HTERT RPE-1 (cell line): ENCODE results near the gene LARP4B.

Experiments
- in situ Hi-C: fragments of 300-500 bp; cut with MboI; formaldehyde crosslinking; loops from 4 replicates; pipeline ENCODE4 v1.14.3; 2020; ENCODE audit warnings: low sequenced_read_pairs

Gene LARP4B

DNA sequence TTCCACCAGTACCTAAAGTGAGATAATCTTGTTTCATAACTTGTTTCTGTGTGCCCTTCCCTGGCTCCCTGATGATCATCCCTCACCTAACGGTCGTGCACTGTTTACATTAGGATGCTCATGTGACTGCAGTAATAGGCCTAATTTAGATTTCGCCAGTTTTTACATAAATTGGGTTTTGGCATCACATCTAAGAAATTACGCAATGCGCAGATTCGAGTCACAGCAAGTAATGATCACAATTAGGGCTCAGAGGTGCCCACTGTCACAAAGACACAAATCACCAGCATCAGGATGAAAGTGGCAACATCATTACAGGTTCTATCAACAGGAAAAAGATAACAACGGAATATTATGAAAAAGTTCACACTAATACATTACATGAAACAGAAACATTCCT is 94.7 kb downstream of the LARP4B start:
- in situ Hi-C loops: no loop called here

DNA sequence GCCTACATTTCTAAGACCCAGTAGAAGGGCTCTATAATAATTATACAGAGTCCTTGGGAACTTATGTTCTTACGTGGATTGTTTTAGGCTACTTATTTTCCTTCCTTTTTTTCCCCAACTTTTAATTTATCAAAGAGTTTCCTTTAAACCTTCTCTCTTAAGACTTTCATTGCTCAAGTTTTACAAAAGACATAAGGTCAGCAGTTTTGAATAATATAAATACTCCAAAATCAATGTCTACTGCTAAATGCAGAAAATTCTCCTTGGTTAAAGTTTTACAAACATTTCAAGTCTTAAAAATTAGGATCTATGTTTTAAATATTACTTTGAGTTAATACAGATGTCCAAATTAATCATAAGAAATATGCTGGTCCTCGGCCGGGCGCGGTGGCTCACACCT is 97.0 kb downstream of the LARP4B start:
- in situ Hi-C loops: no loop called here

DNA sequence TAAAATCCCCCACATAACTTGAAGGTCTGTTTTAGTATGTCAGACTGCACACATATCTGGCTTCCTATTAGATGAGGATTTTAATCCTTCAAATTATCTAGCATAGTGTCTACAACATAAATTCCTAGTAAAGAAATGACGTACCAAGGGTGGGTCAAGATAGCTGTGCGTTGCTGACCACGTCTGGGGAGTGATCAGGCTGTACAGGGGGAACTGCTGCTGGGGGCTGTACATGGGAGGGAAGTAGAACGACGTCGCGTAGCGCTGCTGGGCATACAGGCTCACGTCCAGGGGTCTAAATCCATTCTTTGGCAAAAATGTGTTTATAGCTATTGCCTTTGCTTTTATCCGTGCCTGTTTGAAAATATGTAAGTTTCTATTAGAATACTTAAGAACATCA is 102.3 kb downstream of the LARP4B start:
- in situ Hi-C loops: no loop called here

DNA sequence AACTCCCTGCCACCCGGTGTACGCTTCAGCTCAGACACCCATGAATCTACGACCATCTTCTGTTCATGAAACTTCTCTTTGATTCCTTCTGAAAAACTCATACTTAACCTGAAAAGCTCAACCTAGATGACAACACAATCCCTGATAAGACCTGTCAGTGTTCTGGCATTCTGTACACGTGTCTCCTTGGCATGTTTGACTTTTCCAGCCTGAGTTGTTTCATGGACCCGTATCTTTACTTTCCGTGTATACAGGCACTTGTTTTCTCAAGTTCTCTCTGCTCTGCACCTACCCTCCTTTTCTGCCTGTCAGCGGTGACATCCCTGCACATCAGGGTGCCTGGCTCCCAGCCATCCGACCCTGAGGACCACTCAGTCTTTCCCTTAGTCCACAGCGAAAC is 103.3 kb downstream of the LARP4B start:
- in situ Hi-C loops: no loop called here

DNA sequence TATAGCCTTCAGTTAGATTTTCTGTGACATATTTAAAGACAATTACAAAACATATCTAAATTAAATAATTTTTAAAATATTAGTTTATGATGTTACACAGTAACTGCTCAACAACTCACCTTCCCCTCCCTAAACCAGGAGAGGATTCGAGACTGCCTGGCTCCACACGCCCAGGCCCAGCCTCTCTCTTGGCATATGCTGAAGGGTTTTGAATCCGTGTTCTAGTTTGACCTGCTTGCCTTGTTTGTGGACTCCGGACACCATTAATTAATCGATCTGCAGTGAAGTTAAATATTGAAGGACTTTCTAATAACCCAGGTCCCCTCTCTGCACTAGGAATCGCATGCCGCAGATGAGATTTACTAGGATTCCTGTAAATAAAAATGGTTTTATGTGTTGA is 106.6 kb downstream of the LARP4B start:
- in situ Hi-C loops: no loop called here

DNA sequence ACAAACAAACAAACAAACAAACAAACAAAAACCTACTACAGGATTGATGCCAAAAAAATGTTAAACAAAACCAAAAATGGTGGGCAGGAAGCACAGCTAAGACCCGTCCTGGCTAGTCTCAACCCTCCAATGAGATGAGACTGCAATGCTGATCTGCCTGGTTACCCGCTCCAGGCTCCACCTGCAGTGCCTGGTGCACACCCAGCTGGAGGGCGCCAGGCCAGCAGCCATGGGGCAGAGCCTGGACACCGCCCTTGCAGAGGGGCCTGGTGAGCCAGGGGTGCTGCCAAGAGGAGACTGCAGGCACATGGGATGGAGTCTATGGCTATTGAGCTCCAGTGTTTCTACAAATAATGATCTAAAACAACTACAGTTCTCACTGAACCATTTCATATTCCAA is 107.0 kb downstream of the LARP4B start:
- in situ Hi-C loops: no loop called here

DNA sequence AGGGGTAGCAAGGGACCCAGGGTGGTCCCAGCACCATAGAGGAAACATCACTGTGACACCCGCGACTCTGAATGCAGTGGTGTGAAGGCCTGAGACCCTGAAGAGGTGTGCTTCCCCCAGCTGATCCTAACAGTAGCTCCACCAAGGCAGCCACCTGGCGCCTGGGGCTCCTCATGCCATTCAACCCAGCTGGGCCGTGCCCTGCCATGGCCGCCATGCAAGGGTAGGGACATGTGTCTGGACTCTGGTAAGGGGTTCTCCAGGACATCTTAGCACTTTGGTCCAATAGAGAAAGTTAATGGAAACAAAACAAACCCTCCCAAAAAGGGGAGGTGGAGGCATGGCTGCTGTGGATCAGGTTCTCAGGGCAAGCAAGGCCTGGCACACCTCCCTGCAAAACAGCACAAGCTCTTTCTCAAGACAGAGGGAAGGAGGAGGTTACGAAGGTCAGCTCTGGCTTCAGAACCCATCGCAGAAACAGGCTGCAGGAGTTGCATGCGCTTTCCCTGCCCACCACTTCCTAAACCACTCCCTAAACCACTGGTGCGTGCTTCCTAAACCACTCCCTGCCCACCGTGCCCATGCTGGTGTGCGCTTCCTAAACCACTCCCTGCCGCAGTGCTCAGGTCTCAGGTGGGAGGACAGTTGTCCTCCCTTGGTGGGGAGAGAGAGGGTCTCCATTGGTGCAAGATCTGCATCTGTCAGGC is 108.7 kb downstream of the LARP4B start:
- in situ Hi-C loops: no loop called here

DNA sequence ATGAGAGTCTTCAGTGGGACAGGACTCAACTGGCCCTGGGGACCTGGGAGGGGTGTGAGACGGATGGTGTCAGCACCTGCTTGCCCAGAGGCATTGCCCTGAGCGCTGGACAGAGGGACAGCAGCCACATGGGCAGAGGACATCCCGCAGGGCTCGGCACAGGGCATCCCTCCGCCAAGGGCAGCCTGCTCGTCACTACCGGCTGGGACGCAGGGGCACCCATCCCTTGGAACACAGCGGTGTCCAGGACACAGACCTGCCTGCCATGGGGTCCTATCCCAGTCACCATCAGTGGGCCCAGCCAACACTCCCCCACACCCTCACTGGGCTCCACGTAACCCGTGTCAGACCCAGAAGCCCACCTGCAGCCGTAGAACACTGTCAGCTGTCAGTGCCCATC is 109.3 kb downstream of the LARP4B start:
- in situ Hi-C loops: no loop called here

DNA sequence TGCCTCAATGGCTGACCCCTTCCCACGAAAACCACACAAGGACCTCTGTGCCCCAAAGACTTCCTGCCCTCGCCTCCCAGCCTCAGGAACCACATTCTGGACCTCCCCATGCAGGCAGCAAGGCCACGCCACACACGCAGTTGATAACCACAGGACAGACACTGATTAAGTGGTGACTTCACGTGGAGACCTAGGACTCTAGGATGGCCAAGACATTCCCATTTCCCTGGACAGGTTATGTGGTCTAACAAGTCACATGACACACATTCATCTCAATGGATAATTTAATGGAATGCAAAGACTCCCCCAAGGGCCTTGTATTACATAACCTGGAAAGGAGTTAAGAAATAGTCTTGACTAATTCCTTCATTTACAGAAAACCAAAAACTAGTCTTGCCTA is 110.2 kb downstream of the LARP4B start:
- in situ Hi-C loops: no loop called here

DNA sequence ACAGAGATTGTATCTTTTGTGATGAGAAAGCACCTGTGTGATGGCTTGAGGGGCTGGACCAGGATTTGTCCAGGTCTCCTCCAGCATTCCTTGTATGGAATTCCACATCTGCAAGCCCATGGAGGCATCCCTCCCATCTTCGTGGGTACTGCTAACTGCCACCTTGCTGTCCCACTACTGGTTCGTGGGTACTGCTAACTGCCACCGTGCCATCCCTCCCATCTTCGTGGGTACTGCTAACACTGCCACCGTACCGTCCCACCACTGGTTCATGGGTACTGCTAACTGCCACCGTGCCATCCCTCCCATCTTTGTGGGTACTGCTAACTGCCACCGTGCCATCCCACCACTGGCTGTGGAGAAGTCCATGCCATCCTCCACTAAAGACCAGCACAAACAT is 111.7 kb downstream of the LARP4B start:
- in situ Hi-C loops: no loop called here

DNA sequence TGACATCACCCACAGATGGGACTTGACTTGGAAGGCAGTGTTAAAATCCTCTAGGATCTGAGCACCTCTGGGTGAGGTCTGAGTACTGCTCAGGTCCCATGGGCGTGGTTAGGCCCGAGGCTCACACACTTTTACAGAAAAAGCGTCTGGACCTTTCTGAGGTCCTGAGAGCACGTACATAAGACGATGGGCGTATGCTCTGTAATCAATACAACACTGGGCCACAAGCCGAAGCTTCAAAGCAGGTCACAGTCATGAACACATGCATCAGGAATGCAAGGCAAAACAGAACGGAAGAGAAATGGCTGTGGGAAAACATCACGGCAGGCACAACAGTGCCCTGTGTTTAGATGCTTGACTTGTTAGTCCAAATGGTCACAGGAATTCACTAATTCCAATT is 112.2 kb downstream of the LARP4B start:
- in situ Hi-C loops: no loop called here

DNA sequence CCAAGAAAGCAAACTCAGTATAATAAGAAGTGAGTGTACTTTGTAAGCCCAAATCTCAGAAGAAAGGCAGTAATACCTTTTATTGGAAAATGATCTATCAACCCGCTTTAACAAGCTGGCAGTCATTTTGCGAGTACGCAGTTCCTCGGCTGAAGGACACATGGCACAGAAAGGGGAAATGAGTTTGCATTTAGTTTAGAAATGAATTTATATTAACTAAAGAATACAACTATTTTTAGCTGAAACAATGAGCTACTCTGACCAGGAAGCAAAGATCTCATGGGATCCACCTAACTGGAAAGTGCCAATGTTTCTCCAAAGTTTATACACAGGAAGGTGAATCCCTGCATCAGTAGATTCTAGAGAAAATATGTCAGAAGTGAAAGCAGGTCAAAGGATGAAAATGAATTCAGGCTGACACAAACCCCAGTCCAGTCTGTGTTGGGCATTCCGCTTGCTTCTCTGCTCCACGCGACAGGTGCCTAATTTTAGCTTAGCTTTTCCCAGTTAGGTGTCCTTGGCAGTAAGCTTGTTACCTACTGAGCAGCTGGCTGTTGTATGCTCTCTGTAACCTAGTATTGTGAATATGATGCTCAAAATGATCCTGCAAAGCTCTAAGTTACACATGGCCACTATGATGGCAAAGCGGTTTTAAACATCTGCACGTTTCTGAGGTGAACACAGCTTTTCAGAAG is 112.8 kb downstream of the LARP4B start:
- in situ Hi-C loops: no loop called here

DNA sequence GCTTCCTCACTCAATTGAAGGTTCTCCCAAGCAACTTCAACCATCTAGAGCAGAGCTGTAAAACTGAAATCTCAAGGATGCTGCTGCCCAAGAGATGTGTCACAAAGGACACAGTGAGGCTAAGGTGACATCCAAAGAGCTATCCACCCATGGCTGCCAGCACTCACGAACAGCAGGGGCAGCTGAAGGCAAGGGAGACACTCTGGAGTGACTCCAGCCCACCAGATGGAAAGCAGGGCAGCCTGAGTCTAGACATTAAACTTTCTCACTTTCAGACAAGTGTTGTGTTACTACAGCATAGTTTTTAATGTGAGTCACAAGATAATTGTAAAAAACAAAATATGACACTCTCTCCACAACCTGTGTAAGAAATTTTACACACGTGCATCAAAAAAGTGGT is 113.5 kb downstream of the LARP4B start:
- in situ Hi-C loops: no loop called here

DNA sequence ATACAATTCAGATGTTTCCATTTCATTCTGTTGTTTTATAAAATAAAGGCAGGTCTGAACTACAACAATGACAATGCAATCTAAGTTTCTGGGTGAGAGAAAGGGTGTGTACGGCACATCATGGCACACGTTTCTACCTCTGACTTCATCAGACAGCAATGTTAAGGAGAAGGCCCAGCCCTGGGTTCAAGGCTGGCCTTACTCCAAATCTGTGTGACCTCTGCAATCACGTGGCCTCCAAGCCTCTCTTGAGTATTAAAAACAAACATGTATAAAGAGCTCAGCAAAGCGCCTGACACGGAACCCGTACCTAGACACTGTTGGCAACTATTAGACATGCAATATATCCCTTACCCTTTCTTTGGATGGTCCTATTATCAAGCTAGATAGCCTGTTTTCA is 114.1 kb downstream of the LARP4B start:
- in situ Hi-C loops: no loop called here

DNA sequence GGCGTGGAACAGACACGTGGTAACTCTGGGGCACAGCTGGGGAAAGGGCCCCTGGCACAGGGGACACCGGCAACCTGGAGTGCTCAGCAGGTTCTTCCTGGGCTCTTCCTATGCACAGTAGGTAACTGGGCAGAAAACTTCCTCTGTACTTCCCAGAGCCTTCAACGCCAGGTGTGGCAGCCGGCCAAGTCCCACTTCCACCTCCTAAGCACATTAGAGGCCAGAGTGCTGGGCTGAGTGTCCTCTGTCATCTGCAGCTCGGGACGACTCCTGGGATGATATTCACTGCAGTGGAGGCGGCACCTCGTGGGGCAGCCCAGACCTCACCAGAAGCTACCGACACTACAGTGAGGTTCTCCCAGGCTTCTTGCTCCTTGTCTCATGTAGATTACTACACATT is 114.5 kb downstream of the LARP4B start:
- in situ Hi-C loops: no loop called here

DNA sequence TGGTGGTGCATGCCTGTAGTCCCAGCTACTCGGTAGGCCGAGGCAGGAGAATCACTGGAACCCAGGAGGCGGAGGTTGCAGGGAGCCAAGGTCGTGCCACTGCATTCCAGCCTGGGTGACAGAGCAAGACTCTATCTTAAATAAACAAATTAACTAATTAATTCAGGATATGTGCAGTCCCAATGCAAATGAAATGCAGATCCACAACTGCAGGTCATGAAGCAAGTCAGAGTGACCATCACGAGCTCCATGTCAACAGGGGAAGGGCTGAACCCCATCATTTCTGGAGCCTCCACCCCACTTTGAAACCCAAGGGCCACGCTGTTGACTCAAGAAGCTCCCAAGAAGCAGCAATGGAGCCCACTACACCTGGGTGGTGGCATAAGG is 115.4 kb downstream of the LARP4B start:
- in situ Hi-C loops: no loop called here

DNA sequence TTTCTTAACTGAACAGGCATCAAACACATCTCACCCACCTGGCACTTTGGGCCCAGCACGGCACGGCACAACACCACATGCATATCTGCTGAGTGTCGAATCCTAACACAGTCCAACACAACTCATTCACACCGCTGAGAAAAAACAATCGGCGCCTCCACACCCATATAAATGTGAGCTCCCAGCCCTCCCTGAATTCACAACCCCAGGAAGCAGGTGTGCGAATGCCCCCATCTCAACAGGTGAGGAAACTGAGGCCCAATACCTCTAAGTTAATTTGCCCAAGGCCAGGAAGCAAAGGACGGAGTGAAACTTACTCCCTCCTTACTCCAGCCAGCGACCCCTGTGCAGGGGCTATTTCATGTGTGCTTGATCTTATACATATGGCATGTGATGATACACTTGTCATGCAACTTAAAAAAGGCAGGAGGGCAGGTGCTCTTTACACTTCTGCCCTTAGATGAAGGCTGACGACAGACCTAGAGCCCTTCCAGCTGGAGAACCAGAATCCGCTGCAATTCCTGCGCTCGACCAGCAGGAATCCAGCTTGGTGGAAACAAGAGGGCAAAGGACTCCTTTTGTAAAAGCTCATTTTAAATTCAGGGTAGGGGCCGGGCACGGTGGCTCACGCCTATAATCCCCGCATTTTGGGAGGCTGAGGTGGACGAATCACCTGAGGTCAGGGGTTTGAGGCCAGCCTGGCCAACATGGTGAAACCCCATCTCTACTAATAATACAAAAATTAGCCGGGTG is 116.0 kb downstream of the LARP4B start:
- in situ Hi-C loops: no loop called here

DNA sequence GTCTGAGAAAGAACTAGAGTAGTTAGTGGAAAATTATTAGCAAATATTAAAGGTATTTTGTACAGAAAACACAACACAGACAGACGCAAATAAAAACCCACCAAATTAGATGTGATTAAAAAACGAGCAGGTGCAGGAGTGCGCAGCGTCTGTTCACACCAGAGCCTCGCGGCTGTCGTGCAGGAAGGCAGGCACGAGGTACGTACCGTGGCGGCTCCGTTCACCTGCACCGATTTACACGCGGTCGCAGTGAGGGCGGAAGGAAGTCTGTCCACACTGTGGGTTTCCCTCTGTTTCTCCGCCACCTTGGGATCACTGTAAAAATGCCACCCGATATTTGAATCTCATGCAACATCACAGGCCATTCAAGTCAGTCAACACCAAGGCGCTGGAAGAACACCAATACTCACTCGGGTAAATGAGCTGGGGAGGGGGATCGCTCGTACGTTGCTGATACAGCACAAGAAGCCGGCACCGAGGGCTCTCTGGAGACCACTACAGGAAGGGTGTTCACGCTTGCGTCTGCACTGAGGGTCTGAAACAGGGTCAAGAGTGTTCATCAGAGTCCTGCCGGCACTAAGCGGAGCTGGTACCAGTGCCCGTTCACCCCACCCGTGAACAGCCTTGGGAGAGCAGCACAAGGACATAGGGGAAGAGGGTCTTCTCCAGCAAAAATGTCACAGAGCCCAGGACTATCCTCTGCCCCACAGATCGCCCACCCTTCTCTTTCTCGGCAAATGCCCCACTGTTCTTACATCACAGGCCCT is 116.8 kb downstream of the LARP4B start:
- in situ Hi-C loops: no loop called here

DNA sequence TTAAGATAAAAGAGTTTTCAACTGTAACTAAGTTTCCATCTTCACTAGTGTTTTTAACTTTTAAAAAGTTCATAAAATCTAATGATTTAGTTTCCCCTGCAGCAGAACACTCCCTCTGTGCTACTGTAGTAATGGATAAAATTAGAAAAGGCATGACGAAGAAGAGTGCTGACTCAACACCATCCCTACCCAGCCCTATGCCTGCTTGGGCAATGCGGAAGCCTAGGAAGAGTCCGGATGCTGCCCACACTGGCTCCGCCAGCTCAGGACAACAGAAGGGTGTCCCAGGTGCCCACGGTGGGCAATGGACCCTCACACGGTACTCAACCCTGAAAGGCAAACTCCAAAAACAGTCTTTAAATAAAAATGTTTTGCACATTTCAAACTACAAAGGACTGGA is 118.2 kb downstream of the LARP4B start:
- in situ Hi-C loops: no loop called here

DNA sequence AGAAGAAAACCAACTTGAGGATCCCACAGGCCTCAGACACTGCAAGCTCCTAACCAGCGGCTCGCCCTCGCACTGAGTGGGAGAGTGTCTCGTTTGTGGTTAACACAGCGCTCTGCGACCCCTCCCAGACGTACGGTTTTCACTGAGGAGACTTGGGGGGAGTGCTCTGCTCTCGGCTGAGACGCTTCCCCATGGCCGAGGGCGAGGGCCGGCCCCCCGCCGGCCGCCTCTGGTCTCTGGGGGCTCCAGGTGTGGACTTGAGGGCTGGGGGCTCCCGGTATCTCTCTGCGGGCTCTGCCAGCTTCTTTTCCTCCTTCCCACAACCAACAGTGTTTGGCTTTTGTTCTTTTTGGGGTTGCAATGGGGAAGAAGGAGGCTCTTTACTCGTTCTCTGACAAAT is 118.7 kb downstream of the LARP4B start:
- in situ Hi-C loops: no loop called here

DNA sequence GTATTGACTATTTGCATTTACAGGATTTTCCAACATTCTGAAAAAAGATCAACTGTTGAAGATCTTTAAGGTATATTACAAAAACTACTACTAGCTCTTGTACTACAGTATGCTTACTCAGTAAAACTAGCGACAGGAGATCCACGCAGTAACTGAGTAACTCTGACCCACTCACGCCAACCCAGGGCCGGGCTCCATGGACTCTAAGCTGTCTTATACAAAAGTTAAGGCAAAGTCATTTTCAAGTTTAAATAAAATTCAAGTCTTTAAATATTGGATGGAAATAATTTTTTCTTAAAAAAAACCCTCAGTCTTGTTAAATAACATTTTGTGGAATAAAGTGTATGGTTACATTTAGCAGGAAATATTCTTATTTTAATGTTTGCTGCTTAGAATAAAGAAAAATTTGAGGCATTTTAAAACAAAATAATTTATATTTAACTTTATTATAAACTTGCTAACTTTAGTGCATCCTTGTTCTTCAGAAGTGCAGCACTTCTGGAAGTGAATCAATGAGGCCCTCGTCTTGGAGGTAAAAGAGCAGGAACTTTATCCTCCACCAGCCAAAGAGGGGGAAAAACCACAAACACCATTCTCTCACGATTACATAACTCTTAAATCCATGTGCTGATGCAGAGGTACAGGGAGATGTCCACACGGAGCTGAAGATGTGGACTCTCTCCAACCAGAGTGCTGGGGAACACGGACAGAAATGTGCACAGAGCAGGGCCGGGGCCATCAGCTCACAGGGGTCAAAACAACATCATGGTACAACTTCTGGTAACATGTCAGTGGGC is 119.9 kb downstream of the LARP4B start:
- in situ Hi-C loops: no loop called here
